ENCODE results near the gene ZNF892. TPM values are rescaled to one million over a fixed set of nuclear protein-coding genes. Genes with fewer than 3 reads are reported as not detected.

ZNF892 gene
- total and polyA plus RNA-seq, 10 donors: 0.13 to 10.8 (median 4.7) TPM

DNA sequence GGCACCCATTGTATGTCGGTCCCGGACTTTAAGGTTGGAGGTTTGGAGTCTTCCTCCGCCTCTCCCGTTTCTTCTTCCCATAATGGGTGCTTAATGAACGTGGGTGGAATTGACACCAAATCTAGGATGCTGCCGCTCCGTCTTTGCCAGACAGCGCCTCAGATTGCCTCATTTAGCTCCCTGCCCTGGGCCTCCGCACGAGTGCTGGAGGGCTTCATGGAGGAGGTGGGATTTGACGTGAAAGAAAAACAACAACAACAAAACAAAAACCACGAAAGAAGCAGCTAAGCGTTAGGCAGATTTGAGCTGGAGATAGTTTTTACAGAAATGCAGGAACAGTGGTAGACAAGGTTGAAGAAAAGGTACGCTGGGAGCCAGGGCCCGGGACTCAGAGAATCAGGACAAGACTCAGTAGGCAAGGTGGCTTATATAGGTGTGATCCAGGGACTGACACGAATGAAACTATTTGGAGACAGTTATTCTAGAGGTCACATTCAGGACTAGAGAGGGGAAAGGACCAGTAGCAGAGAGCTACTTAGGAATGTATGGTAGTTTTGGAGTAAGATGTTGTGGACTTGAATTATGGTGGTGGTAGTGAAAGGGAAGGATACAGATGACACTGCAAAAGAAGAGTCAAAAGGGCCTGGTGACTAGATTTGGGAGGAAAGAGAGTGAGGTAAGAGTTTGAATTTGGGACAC is 41.1 kb upstream of the ZNF892 start:
- 9 to 15% (median 10%) methylated on average over 16 of the region's 16 CpGs for WGBS, 5 donors
- DNase-seq: no peak
- intact Hi-C loops (cut with DNase I; ENCODE audit: low total_unique reads): loop anchor here (5.0 kb wide), 1 partner anchor 44 kb away; the partner anchor contains the start of gene MRPS5

GRCh38 chr2:95171902-95172301 is 35.4 kb upstream of the ZNF892 start:
- Histone ChIP-seq H3K4me3 (no peak overlapping the region), H3K27ac (no peak overlapping the region), H3K9me3 (peaks cover 0 to 5% (median 0%) of the 10 kb centered on the region in 8 donors), H3K4me1 (peaks cover 0 to 2% (median under 1%) of the 10 kb centered on the region in 6 donors), H3K36me3 (peaks cover 0 to 14% (median under 1%) of the 10 kb centered on the region in 6 donors), H3K27me3 (replicated peaks in 1 of 7) (no peaks in the 10 kb centered on the region)
- TF ChIP-seq POLR2A (IDR thresholded peaks at IDR 0.05): no peak
- TF ChIP-seq POLR2AphosphoS5 (IDR thresholded peaks at IDR 0.05): no peak
- TF ChIP-seq CTCF (IDR thresholded peaks at IDR 0.05 in 8 of 11, conservative IDR thresholded peaks at IDR 0.05 in 3 of 11): no peak
- WGBS, 5 donors: 75 to 88% (median 81%) methylated on average over 7 of the region's 7 CpGs
- no peak for DNase-seq
- intact Hi-C loops (cut with DNase I; ENCODE audit: low total_unique reads): no loop called here

More for the DNA sequence above, 41.1 kb upstream of the ZNF892 start:
- Histone ChIP-seq H3K36me3 (no peaks in the 10 kb centered on the region), H3K27me3 (replicated peaks in 1 of 7) (no peaks in the 10 kb centered on the region), H3K4me3 (peak overlapping the region; percentile 68 to 92 (median 83)), H3K27ac (peak overlapping the region; percentile 86 to 95 (median 92)), H3K4me1 (peaks cover 14 to 30% (median 24%) of the 10 kb centered on the region in 6 donors), H3K9me3 (no peaks in the 10 kb centered on the region)
- TF ChIP-seq POLR2A (IDR thresholded peaks at IDR 0.05) (no peak), CTCF (IDR thresholded peaks at IDR 0.05 in 8 of 11, conservative IDR thresholded peaks at IDR 0.05 in 3 of 11) (no peak), POLR2AphosphoS5 (IDR thresholded peaks at IDR 0.05) (no peak)

- peaks cover 0 to 5% (median 0%) of the 10 kb centered on the region in 8 donors for H3K9me3 ChIP-seq
- DNase-seq: no peak
- H3K36me3 ChIP-seq: peaks cover 0 to 36% (median 18%) of the 10 kb centered on the region in 6 donors
- H3K4me3 ChIP-seq: no peak overlapping the region
- TF ChIP-seq POLR2A (IDR thresholded peaks at IDR 0.05) (no peak), CTCF (IDR thresholded peaks at IDR 0.05 in 8 of 11, conservative IDR thresholded peaks at IDR 0.05 in 3 of 11) (no peak), POLR2AphosphoS5 (IDR thresholded peaks at IDR 0.05) (no peak)
- WGBS, 5 donors: 83 to 93% (median 88%) methylated on average over 2 of the region's 2 CpGs
- no peaks in the 10 kb centered on the region for H3K4me1 ChIP-seq
- H3K27me3 ChIP-seq (replicated peaks in 1 of 7): no peaks in the 10 kb centered on the region
- H3K27ac ChIP-seq: no peak overlapping the region
- intact Hi-C loops (cut with DNase I; ENCODE audit: low total_unique reads): no loop called here
Observed at GRCh38 chr2:95174031-95174542, 33.2 kb upstream of the ZNF892 start.

DNA sequence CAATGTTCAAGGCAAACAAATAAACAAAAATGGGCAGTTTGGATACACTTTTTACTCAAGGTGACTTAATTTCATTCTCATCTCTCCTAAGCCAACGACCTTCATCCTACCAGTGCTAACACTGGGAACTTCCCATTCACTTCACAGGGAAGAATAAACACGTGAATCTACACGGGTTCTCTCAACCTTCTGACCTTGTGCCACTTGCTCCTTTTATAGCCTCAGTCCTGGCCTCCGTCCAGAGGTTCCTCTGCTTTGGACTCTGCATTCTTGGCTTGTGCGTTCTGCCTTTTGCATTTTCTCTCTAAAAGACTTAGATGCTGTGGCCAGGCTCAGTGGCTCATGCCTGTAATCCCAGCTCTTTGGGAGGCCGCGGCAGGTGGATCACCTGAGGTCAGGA is 27.9 kb upstream of the ZNF892 start:
- Histone ChIP-seq H3K27me3 (replicated peaks in 1 of 7) (no peaks in the 10 kb centered on the region), H3K4me1 (no peaks in the 10 kb centered on the region), H3K9me3 (peaks cover 0 to 53% (median 35%) of the 10 kb centered on the region in 8 donors), H3K27ac (no peak overlapping the region), H3K4me3 (no peak overlapping the region), H3K36me3 (peaks cover 15 to 80% (median 53%) of the 10 kb centered on the region in 6 donors)
- no peak for DNase-seq
- intact Hi-C loops (cut with DNase I; ENCODE audit: low total_unique reads): no loop called here
- no peak for TF ChIP-seq CTCF (IDR thresholded peaks at IDR 0.05 in 8 of 11, conservative IDR thresholded peaks at IDR 0.05 in 3 of 11)
- TF ChIP-seq POLR2AphosphoS5 (IDR thresholded peaks at IDR 0.05): no peak
- TF ChIP-seq POLR2A (IDR thresholded peaks at IDR 0.05): no peak
- WGBS, 5 donors: 76 to 90% (median 87%) methylated on average over 7 of the region's 7 CpGs

Measured in spleen (tissue), 11 donors.